NT2/D1 (cell line): ENCODE measurements around the gene NUDCD3.

Source experiments
- SUZ12 ChIP-seq: IDR thresholded peaks from 2 replicates; pipeline ENCODE4 v1.6.1; 2011; ENCODE audit not compliant: insufficient read length, insufficient read depth; ENCODE audit errors: extremely low read depth
- YY1 ChIP-seq: IDR thresholded peaks from 2 replicates; pipeline ENCODE4 v1.6.1; 2011; ENCODE audit not compliant: insufficient read length, insufficient read depth

GRCh38 chr7:44375926-44376342 is 114.5 kb downstream of the NUDCD3 start:
- no peak for TF ChIP-seq YY1
- TF ChIP-seq SUZ12, result no peak
